Hepatocyte (in vitro differentiated cells): ENCODE results near the gene REEP6. TPM values are rescaled to one million over a fixed set of nuclear protein-coding genes. Genes with fewer than 3 reads are reported as not detected.
"Not testable (repeated sequence)": the region's sequence is repeated elsewhere in the genome, so short reads cannot be mapped to it uniquely, and the experiment has no call there.

Source experiments
- DNase-seq: peaks from one replicate; pipeline ENCODE4 v3.0.0-alpha.2; 2016; ENCODE audit warnings: low spot score
- H2AFZ ChIP-seq: fragments of 200-600 bp; sonication (generic); 2 replicates; pipeline ENCODE4 v1.6.0; 2016; ENCODE audit warnings: antibody characterized with exemption, mild to moderate bottlenecking
- H3K27ac ChIP-seq: fragments of 200-600 bp; sonication (generic); 2 replicates; pipeline ENCODE4 v1.5.1; 2016; ENCODE audit warnings: mild to moderate bottlenecking
- H3K27me3 ChIP-seq: fragments of 200-600 bp; sonication (generic); 2 replicates; pipeline ENCODE4 v1.6.1; 2016
- H3K36me3 ChIP-seq: fragments of 200-600 bp; sonication (generic); replicated peaks from 2 replicates; pipeline ENCODE4 v1.5.1; 2016; ENCODE audit warnings: low read depth; ENCODE audit not compliant: insufficient read depth
- H3K4me1 ChIP-seq: fragments of 200-600 bp; sonication (generic); 2 replicates; pipeline ENCODE4 v1.5.1; 2016; ENCODE audit warnings: mild to moderate bottlenecking, moderate library complexity; ENCODE audit not compliant: insufficient read depth
- H3K4me2 ChIP-seq: fragments of 200-600 bp; sonication (generic); 2 replicates; pipeline ENCODE4 v1.6.0; 2016
- H3K4me3 ChIP-seq: fragments of 200-600 bp; sonication (generic); 2 replicates; pipeline ENCODE4 v1.5.1; 2016; ENCODE audit warnings: mild to moderate bottlenecking
- H3K79me2 ChIP-seq: fragments of 200-600 bp; sonication (generic); 2 replicates; pipeline ENCODE4 v1.6.0; 2017; ENCODE audit warnings: mild to moderate bottlenecking
- H3K9me2 ChIP-seq: fragments of 200-600 bp; sonication (generic); replicated peaks from 2 replicates; pipeline ENCODE4 v1.6.0; 2017; ENCODE audit warnings: mild to moderate bottlenecking; ENCODE audit not compliant: insufficient read depth
- H3K9me3 ChIP-seq: fragments of 200-600 bp; sonication (generic); 2 replicates; pipeline ENCODE4 v1.5.1; 2016; ENCODE audit warnings: low read depth, mild to moderate bottlenecking
- H4K20me1 ChIP-seq: fragments of 200-600 bp; sonication (generic); 2 replicates; pipeline ENCODE4 v1.6.0; 2016; ENCODE audit warnings: mild to moderate bottlenecking; ENCODE audit not compliant: insufficient read depth, poor library complexity, severe bottlenecking
- CTCF ChIP-seq: fragments of 200-600 bp; sonication (generic); IDR thresholded peaks from 2 replicates; pipeline ENCODE4 v1.5.1; 2016; ENCODE audit warnings: antibody characterized with exemption, mild to moderate bottlenecking; ENCODE audit not compliant: poor library complexity
- EZH2 ChIP-seq: fragments of 200-600 bp; sonication (generic); IDR thresholded peaks from 2 replicates; pipeline ENCODE4 v1.6.1; 2016; ENCODE audit warnings: antibody characterized with exemption, mild to moderate bottlenecking, borderline replicate concordance
- EZH2phosphoT487 ChIP-seq: fragments of 200-600 bp; sonication (generic); IDR thresholded peaks from one replicate; pipeline ENCODE4 v1.6.1; 2018; ENCODE audit warnings: antibody characterized with exemption, mild to moderate bottlenecking, low read depth, moderate library complexity; ENCODE audit not compliant: unreplicated experiment, severe bottlenecking
- WGBS: methylation state at CpG from one replicate; pipeline ENCODE4 v1.1.6; 2016; ENCODE audit warnings: low lambda C conversion rate; ENCODE audit errors: missing lambda C conversion rate; 5-methylcytosine and 5-hydroxymethylcytosine counted together
- polyA plus RNA-seq: library from polyadenylated mRNA; unstranded; fragments of >200 nt; fragmentation: Nextera tagmentation; extraction: Ambion mirVana; gene quantifications from 2 replicates; pipeline ENCODE4 v1.2.1, GENCODE V29; 2016
- total RNA-seq: library from RNA; depleted of rRNA; stranded (reverse); fragments of >200 nt; gene quantifications from 2 replicates; pipeline ENCODE4 v1.2.3, GENCODE V29; 2014

The REEP6 gene
- total and polyA plus RNA-seq, 2 experiments from 2014 or later = 88.9 to 218 TPM

DNA sequence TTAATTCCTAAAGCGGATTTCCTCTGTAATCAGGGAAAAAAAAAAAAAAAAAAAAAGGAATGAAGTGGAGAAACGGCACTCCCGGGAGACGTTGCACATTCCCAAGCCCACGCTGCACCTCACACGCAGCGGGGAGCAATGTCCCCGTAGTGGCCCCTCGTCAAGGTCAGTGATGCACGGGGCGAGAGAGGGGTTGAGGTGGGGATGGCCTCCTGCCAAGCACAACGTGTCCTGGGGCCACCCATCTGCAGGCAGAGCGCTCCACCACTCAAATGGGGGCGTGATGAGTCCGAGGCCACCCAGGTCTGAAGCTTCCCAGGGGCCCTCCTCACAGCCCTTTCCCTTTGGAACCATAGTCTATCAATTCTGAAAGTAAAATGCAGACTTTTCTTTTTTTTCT, 48.0 kb downstream of the REEP6 start:
- TF ChIP-seq EZH2phosphoT487 = no peak
- no peak for TF ChIP-seq CTCF
- TF ChIP-seq EZH2 = no peak

DNA sequence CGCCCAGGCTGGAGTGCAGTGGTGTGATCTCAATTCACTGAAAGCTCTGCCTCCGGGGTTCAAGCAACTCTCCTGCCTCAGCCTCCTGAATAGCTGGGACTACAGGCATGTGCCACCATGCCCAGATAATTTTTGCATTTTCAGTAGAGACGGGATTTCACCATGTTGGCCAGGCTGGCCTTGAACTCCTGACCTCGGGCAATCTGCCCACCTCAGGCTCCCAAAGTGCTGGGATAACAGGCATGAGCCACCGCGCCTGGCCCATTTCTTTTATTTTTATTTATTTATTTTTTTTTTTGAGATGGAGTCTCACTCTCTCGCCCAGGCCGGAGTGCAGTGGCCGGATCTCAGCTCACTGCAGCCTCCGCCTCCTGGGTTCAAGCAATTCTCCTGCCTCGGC, 48.8 kb downstream of the REEP6 start:
- not testable (repeated sequence) for H3K27me3 ChIP-seq, H3K9me2 ChIP-seq, H2AFZ ChIP-seq, H3K4me2 ChIP-seq, H4K20me1 ChIP-seq, H3K9me3 ChIP-seq, H3K36me3 ChIP-seq, H3K4me3 ChIP-seq, H3K79me2 ChIP-seq, DNase-seq, H3K27ac ChIP-seq, H3K4me1 ChIP-seq
- WGBS = 98% methylated on average over 11 of the region's 11 CpGs

More for the DNA sequence above, 48.0 kb downstream of the REEP6 start:
- no peak overlapping the region for H2AFZ ChIP-seq
- H3K79me2 ChIP-seq = no peaks in the 10 kb centered on the region
- no peaks in the 10 kb centered on the region for H3K27me3 ChIP-seq
- H3K4me2 ChIP-seq = peak overlapping the region; percentile 38
- peak; percentile 6 for DNase-seq
- no peak overlapping the region for H3K27ac ChIP-seq
- H3K9me2 ChIP-seq = no peaks in the 10 kb centered on the region
- no peaks in the 10 kb centered on the region for H3K9me3 ChIP-seq
- 44% methylated on average over 14 of the region's 15 CpGs for WGBS
- peaks cover 9% of the 10 kb centered on the region for H3K4me1 ChIP-seq
- H3K36me3 ChIP-seq = no peaks in the 10 kb centered on the region
- H3K4me3 ChIP-seq = no peak overlapping the region
- H4K20me1 ChIP-seq = no peaks in the 10 kb centered on the region

DNA sequence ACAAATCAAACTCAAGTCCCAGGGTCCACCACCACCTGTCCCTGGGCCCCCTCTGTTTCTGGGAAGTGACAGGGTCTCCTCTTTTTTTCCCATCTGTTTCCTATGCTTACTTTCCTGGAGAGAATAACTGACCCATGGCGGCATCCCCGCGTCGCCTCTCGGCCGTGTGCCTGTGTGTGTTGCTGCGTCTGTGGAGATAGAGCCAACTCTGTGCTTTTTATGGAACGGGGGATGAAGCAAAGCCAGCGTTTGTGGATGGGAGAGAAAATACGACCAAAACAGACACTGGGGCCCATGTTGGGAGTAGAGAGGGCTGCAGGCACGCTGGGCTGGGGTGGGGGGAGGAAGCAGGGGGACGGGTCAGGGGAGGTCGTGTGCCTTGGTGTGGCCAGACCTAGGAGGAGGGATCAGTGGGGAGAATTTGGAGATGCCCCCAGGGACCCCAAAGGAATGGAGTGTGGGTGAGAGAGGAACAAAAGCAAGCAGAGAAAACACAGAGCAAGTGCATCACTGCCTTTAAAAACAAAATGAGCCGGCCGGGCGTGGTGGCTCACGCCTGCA, 49.5 kb downstream of the REEP6 start:
- no peak for DNase-seq
- Histone ChIP-seq H3K79me2 (no peaks in the 10 kb centered on the region), H3K27ac (no peak overlapping the region)

More for the DNA sequence above, 49.5 kb downstream of the REEP6 start:
- WGBS = 56% methylated on average over 17 of the region's 17 CpGs
- Histone ChIP-seq H3K36me3 (no peaks in the 10 kb centered on the region), H3K9me2 (no peaks in the 10 kb centered on the region), H3K4me1 (peaks cover 9% of the 10 kb centered on the region), H3K27me3 (no peaks in the 10 kb centered on the region), H3K4me3 (no peak overlapping the region), H3K4me2 (no peak overlapping the region), H4K20me1 (no peaks in the 10 kb centered on the region), H3K9me3 (no peaks in the 10 kb centered on the region), H2AFZ (no peak overlapping the region)
- TF ChIP-seq CTCF = no peak
- no peak for TF ChIP-seq EZH2
- TF ChIP-seq EZH2phosphoT487 = no peak

Other genes starting within 250 kb of the REEP6 start
- gene ATP5F1D, start 249.4 kb upstream of the REEP6 start, total RNA-seq = 54.0 and 64.1 TPM in 2 replicates
- gene ATP5F1D, start 249.4 kb upstream of the REEP6 start, polyA plus RNA-seq = 291 and 297 TPM in 2 replicates
- 28.7 and 30.1 TPM in 2 replicates for gene MIDN, start 242.6 kb upstream of the REEP6 start, total RNA-seq
- 94.6 and 98.4 TPM in 2 replicates for gene MIDN, start 242.6 kb upstream of the REEP6 start, polyA plus RNA-seq
- 212 and 361 TPM in 2 replicates for gene CIRBP, start 221.8 kb upstream of the REEP6 start, total RNA-seq
- gene CIRBP, start 221.8 kb upstream of the REEP6 start, polyA plus RNA-seq = 202 and 261 TPM in 2 replicates
- gene FAM174C, start 215.7 kb upstream of the REEP6 start, total RNA-seq = 25.5 TPM in 2 replicates
- gene FAM174C, start 215.7 kb upstream of the REEP6 start, polyA plus RNA-seq = 79.9 and 89.5 TPM in 2 replicates
- gene EFNA2, start 205.3 kb upstream of the REEP6 start, total RNA-seq = 11.0 and 14.2 TPM in 2 replicates
- gene EFNA2, start 205.3 kb upstream of the REEP6 start, polyA plus RNA-seq = 1.3 and 1.8 TPM in 2 replicates
- 81.6 and 130 TPM in 2 replicates for gene NDUFS7, start 107.3 kb upstream of the REEP6 start, total RNA-seq
- gene NDUFS7, start 107.3 kb upstream of the REEP6 start, polyA plus RNA-seq = 270 and 276 TPM in 2 replicates
- gene GAMT, start 89.6 kb upstream of the REEP6 start, total RNA-seq = 121 and 122 TPM in 2 replicates
- gene GAMT, start 89.6 kb upstream of the REEP6 start, polyA plus RNA-seq = 148 and 170 TPM in 2 replicates
- 42.4 and 46.8 TPM in 2 replicates for gene DAZAP1, start 83.6 kb upstream of the REEP6 start, total RNA-seq
- 35.8 and 37.9 TPM in 2 replicates for gene DAZAP1, start 83.6 kb upstream of the REEP6 start, polyA plus RNA-seq
- 1,556 and 1,885 TPM in 2 replicates for gene RPS15, start 52.8 kb upstream of the REEP6 start, total RNA-seq
- gene RPS15, start 52.8 kb upstream of the REEP6 start, polyA plus RNA-seq = 938 and 950 TPM in 2 replicates
- gene APC2, start 41.1 kb upstream of the REEP6 start, total RNA-seq = 0.24 and 1.2 TPM in 2 replicates
- 0.36 and 0.40 TPM in 2 replicates for gene APC2, start 41.1 kb upstream of the REEP6 start, polyA plus RNA-seq
- gene C19orf25, start 12.0 kb upstream of the REEP6 start, total RNA-seq = 36.3 and 36.4 TPM in 2 replicates
- 43.6 and 65.0 TPM in 2 replicates for gene C19orf25, start 12.0 kb upstream of the REEP6 start, polyA plus RNA-seq
- 2.8 and 7.7 TPM in 2 replicates for gene PCSK4, start 831 bp upstream of the REEP6 start, total RNA-seq
- 9.6 and 16.2 TPM in 2 replicates for gene PCSK4, start 831 bp upstream of the REEP6 start, polyA plus RNA-seq
- gene ADAMTSL5, start 21.8 kb downstream of the REEP6 start, total RNA-seq = 8.3 and 11.2 TPM in 2 replicates
- gene ADAMTSL5, start 21.8 kb downstream of the REEP6 start, polyA plus RNA-seq = 33.6 and 45.5 TPM in 2 replicates
- gene PLK5, start 32.9 kb downstream of the REEP6 start, total RNA-seq = not detected in 2 replicates
- gene PLK5, start 32.9 kb downstream of the REEP6 start, polyA plus RNA-seq = 0.12 and 0.53 TPM in 2 replicates
- gene MEX3D, start 77.1 kb downstream of the REEP6 start, total RNA-seq = 38.7 and 45.6 TPM in 2 replicates
- 6.2 and 6.6 TPM in 2 replicates for gene MEX3D, start 77.1 kb downstream of the REEP6 start, polyA plus RNA-seq
- gene MBD3, start 101.7 kb downstream of the REEP6 start, total RNA-seq = 84.2 and 84.5 TPM in 2 replicates
- 56.3 and 66.6 TPM in 2 replicates for gene MBD3, start 101.7 kb downstream of the REEP6 start, polyA plus RNA-seq
- gene UQCR11, start 114.3 kb downstream of the REEP6 start, total RNA-seq = 56.6 and 57.6 TPM in 2 replicates
- 672 and 684 TPM in 2 replicates for gene UQCR11, start 114.3 kb downstream of the REEP6 start, polyA plus RNA-seq
- gene TCF3, start 161.4 kb downstream of the REEP6 start, total RNA-seq = 67.9 and 76.7 TPM in 2 replicates
- gene TCF3, start 161.4 kb downstream of the REEP6 start, polyA plus RNA-seq = 93.7 and 125 TPM in 2 replicates